Measurements from ENCODE around the gene OLFM1.

OLFM1 gene

GRCh38 chr9:135170535-135170934, 83.1 kb downstream of the OLFM1 start:
- DNase-seq (ENCODE audit: low read depth, low spot score): no peak

Measured in activated naive CD8-positive, alpha-beta T cell treated with anti-CD3 and anti-CD28 coated beads, Interleukin-2, amount 50 U/mL, for 16 hours (primary cell).